Hematopoietic multipotent progenitor cell treated with erythropoietin and hydrocortisone succinate and interleukin-3 and kit ligand, for 4 days (in vitro differentiated cells): Measurements from ENCODE around the gene FYB2.
"Not testable (repeated sequence)": the region's sequence is repeated elsewhere in the genome, so short reads cannot be mapped to it uniquely, and the experiment has no call there.

Experiments used
- DNase-seq: peaks from one replicate; pipeline ENCODE4 v3.0.0-alpha.2; 2015

FYB2 gene

DNA sequence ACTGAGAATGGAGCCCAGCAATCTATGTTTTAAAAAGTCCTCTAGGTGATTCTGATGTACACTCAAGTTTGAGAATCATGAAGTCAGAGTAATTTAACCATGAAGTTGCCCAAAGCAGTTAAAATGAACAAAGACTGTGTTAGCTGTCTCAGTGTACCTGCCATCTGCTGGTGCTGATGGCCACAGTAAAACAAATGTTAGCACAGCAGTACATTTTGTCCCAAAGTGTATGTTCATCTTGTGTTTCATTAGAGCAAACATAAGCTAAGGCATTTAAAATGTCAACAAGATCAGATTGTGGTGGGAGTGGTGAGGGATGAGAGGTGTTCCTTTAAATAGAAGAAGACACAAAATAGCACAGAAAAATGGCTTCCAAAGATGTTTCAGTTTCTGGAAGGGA lies 31.1 kb downstream of the FYB2 start:
- DNase-seq: no peak

DNA sequence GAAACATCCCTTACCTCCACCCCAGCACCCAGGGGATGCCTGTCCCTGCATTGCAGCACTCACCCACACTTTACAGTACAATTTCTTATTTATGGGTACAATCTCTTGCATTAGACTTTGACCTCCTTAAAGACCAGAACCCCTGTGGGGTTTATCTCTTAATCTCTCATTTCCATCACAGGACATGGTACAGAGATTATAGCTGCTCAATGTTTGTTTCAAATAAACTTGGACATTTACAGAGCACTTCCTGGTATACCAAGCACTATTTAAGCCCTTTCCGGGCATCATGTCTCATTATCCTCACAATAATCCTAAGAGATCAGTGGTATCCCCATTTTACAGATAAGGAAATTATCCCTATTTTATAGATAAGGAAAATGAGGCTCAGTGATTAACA lies 31.9 kb downstream of the FYB2 start:
- no peak for DNase-seq

DNA sequence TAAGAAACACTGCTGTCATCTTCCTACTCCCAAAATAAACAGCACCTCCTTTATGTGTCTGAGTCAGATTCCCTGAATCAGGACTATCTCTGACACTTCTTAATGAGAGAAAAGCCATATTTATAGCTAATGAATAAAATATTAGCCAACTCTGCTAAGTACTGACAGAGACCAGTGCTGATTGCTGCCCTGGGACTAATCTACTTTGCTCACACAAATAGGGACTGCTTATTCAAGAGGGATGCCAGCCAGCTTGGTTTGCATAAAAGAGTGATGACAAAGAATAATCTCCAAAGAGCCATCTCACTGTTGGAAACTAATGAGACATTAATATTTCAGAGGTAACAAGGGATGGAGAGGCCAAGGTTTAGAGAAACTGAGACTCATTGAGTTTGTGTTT lies 36.4 kb downstream of the FYB2 start:
- DNase-seq: no peak

DNA sequence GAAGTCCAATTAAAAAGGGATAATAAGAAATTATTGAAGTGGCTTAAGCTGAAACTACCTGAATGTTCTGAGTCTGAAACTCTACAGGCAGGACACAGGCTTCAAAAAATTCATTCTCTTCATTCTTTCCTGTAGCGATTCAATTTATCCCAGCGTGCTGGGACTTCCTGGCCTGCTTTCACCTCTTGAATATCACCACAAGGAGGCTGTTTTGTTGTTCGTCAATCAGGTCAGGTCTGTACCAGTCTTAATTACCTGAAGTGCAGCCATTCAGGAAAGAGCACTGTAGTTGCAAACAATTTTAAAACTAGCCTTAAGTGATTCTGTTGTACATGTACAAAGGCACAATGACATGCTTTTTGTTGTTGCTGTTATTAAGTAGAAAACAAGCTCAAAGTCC lies 38.4 kb downstream of the FYB2 start:
- DNase-seq: no peak

DNA sequence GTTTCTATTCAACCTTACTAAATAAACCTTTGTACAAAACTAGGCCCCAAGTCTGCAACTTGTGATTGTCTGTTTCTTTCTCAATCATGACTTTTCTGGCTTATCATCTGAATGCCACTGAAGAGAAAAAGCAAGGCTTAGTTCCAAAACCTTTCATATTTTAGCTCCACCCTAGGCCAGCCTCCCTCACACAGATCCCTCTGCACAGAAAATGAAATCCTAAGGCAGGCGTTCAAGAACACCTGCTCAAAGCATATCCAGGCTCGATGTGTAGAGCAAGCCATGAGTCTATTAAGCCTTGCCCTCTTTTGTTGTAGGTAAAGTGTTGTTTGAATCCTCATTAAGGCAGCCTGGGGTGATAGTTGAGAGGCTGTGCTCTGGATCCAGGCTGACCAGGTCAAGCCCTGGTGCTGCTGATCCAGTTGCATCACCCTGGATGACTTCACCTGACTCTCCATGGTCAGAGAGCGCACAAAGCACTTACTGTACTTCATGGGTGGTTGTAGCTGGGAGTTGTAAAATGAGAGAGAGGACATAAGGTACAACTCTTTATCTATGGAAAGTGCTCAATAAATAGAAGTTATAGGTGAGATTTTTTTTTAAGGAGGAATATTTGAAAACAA lies 39.0 kb downstream of the FYB2 start:
- DNase-seq: no peak

DNA sequence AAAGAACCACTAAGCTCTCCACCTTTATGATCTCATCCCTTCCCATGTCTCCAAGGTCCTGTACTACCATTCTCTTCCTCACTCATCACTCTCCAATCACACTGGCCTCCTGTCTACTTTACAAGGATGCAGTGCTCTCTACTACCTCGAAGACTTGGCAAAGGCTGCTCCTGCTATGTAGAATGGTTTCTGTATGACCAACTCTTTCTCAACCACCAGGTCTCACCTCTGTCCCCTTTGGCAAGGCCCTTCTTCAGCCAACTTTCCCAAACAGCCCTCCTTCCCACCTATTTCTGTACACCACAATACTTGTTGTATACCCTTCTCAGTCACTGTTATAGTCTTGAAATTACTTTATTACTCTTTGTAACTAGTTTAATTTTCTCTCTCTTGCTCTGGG lies 41.2 kb downstream of the FYB2 start:
- no peak for DNase-seq

DNA sequence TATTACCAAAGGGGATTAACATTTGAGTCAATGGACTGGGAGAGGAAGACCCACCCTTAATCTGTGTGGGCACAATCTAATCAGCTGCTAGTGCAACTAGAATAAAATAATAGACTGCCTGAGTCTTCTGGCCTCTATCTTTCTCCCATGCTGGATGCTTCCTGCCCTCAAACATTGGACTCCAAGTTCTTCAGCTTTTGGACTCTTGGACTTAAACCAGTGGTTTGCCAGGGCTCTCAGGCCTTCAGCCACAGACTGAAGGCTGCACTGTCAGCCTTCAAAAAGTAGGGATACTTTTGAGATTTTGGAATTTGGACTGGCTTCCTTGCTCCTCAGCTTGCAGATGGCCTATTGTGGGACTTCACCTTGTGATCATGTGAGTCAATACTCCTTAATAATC lies 44.5 kb downstream of the FYB2 start:
- DNase-seq: not testable (repeated sequence)

DNA sequence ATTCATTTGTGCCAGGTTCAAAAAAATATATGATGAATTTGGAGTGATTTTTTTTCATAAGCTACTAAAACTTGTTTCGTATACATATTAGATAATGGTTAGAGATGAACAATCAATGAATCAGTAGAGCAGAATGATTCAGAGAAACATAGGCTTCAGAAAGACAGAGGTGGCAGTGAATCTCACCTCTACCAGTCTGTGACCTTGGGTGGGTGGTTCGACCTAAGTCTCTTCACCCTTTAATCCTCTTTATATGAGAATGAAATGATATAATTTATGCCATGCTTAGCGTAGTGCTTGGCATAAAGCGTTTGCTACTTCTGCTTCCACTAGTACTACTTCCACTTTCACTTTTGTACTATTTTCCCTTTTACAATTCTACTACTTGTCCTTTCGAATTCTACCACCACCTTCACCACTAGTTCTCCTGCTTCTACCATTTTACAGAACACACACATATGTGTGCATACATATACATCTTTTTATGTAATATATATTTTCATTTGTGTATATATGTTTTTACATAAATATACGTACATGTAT lies 45.1 kb downstream of the FYB2 start:
- peak; percentile 32 for DNase-seq

DNA sequence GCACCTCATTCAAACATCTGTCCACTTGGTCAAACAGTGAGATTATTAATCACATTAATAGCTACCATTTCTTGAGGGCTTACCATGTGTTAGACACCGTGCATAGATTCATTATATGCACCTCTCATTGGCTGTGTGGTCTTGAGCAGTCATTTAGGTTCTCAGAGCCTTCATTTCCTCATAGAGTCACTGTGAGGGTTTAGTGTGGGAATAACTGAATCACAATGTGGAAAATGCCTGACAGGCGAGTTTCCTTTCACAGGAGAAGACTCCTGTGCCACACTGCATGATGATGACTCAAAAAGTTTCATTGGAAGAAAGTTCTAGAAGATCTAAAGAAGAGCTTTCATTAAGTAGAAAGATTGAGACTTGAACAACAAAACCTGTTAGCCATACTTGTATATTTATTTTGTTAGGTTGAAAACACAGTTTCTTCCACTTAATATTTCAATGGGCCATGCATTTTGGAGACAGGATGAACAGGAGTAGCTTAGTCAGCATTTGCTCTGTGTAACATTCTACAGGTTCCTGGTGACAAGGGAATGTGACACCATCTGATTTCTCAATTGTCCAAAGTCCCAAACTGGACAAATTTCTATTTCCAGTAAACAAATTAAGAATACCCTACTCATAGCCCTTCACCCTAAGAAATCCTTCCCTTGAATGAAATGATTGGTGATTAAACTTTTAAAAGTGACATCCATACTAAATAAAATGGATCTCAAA lies 45.7 kb downstream of the FYB2 start:
- DNase-seq: no peak

DNA sequence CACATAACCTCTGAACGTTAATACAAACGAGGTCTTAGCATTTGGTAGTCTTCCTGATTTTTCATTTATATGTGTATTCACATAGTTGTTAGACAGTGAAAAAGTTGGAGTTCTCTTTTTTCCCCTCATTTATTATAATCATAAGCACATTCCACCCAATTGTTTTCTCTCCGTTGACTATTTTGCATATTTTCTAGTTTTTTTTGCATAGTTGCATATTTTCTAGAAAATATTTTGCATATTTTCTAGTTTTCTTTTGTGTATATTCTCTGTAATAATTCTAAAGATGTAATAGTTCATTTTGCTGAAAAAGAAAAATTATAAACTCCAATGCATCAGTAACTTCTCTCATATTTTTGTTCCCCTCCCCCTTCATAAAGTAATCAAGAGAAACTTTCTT lies 47.5 kb downstream of the FYB2 start:
- no peak for DNase-seq

DNA sequence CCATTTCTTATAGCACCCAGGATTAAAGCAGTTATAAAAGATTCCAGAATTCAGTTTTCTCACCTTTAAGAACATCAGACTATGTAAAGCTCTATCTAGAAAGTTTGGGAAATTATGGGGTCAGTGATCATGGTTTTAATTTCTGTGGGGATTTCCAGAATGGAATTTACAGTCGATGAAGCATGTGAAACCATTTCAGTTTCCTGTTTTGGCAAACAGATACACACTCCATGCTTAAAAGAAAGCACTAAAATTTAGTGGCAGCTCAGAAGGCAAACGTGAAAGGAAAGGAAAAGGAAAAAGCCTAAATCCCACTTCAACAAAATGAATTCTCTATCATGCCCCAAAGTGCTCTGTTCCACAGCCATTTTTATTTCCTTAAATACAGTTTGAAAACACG lies 60.4 kb downstream of the FYB2 start:
- DNase-seq: no peak

DNA sequence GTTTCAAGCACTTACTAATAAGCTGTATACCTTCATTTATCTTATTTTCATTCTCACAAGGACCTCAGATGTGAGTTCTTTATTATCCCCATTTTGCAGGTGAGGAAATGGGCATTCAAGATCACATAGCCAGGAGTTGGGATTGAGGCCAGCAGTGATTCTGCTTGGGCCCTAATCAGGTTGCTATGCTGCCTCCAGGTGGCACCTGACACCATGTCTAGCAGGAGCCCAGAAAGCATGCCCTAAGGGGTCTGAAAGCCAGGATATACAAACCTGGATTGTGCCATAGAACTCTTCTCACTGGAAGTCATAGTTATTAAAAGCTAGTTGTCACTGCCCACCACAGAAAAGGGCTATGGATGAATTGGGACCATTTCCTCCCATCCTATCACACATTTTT lies 61.1 kb downstream of the FYB2 start:
- DNase-seq: peak; percentile 4

DNA sequence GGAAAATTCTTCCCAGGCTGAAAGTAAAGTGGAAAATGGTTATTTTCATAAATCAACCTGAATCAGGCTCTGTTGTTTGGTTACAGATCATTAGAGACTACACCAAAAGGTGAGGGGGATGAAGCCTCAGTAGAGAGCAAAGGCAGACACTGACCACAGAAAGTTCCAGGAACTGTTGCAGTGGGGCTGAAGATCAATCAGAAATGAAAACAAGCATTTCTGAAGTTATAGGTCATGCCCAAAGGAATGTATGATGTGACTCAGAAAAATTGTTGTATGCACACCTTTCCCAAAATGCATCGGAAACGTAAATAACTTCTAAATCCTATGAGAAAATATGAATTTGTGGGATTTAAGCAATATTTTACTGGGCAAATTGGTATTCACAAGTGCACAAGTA lies 63.3 kb downstream of the FYB2 start:
- no peak for DNase-seq

DNA sequence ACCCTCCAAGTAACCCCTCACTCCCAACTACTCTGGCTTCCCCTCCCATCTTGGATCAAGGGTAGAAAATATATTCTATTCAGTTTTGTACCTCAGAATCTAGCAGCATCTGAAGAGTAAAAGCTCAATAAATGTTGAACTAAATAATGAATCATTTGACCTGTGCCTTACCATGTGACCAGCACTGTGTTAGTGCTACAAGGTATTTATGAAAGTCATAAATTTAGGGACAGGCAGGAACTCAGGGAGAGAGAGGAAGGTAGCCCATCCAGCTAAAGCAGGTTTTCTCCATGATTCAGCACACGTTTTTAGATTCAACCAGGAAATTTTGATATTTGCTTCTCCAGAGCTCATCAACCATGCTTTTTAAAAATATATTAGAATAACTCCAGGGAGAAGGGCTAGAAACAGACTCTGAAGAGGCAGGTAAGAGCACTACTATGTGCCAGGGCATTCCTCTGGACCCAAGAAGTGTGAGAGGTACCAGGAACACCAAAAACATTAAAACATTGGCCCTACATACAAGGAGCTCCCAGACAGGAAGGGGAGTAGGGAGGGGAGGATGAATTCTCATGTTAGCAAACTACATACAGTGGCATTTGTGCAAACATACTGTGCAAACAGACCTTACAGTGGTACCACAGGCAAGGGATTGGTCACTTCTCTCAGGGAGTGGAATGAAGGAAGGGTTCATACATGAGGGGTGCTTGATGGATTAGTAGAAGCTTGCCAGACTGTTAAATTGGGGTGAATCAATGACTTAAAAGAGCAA lies 64.3 kb downstream of the FYB2 start:
- DNase-seq: no peak

DNA sequence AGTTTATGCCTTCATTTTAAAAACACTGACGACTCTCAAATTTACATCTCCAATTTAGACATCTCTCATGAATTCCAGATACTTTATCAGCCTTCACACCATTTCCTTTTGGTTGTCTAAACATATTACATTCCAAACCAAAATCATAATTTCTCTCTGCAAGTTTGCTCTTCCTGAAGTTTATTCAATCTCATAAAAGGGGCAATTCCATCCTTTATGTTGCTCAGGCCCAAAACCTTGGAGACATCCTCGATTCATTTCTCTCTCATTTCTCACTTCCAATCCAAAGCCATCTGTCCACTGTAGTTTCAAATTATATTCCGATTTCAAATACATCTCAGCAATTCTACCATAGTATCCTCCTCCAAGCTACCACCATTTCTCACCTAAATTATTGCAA lies 74.0 kb downstream of the FYB2 start:
- DNase-seq: no peak

DNA sequence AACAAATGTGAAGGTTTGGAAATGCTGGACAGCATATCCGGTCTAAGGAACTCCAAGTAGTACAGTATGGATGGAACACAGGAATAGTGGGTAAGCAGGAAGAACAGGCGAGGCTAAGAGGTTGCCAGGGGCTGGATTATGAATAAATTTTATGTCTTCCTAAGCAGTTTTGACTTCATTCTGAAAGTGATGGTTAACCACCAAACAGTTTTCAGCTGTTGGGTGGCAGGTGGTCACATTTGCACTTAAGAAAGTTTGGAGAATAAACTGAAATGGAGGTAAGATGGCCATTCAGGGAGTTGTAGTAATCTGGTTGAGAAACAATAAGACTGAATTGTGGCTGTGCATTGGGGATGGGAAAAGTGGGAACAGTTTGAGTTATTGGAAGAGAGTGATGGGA lies 90.2 kb downstream of the FYB2 start:
- no peak for DNase-seq

DNA sequence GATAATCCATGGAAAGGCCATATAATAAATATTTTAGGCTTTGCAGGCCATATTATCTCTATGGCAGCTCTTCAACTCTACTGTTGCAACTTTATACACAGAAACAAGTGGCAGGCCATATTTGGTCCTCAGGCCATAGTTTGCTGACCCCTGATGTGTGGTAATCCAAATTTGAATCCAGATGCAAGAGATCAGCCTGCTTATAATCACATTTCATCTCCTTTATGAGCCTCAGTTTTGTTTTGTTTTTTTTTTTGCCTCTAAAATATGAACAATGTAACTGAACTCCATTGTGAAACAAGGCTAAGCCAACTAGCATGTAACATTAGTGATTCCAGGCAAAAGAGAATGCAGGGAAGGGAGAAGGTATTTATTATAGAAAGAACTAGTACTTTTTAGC lies 92.5 kb downstream of the FYB2 start:
- no peak for DNase-seq

DNA sequence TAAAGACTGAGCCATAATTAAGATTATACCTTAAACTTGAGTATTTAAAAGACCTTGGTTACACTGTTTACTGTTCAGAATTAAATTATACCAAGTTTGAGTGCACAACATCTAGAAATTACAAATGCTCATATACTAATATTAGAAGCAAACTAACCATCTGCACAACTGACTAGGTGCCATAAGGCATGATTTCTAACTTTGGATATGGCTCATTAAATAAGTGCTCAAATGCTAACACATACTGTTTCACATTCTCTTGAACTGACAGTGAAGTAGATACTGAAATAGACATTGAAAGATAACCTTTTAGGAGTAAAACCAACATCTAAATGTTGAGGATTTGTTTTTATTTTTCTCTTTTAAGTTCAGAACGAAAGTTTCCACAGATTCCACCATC lies 100.0 kb downstream of the FYB2 start:
- no peak for DNase-seq

DNA sequence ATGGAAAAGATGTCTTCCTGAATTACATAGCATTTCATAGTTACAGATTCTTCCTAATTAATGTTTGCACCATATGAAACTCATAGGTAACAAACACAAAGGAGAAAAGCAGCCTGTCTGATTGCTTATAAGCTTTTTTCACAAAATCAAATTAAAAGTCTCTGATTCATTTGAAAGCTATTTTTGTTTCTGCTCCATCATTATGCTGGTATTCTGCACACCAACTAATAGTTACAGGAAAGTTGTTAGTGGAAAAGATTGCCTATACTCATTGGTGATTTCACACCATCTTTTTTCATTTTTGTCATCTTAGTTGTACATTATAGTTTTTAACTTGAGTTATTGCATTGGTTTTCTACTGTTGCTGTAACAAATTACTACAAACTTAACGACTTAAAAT lies 104.0 kb downstream of the FYB2 start:
- no peak for DNase-seq

DNA sequence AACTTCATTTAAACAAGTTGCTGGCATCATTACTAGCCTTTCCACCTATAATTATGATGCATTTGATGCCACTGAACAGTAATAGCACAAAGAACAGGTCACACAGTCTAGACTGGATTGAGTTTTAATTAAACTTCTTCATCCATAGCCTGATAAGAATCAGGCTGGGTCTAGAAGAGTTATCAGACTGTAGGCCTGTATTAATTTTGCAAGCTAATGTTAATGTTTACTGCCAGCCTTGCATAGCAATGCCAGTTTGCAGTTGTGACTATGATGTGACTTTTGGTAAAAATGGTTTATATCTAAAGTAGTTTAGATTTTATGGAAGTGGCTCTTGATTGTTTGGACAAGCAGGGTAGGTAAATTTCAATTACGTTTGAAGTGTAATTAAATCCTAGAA lies 106.1 kb downstream of the FYB2 start:
- no peak for DNase-seq

DNA sequence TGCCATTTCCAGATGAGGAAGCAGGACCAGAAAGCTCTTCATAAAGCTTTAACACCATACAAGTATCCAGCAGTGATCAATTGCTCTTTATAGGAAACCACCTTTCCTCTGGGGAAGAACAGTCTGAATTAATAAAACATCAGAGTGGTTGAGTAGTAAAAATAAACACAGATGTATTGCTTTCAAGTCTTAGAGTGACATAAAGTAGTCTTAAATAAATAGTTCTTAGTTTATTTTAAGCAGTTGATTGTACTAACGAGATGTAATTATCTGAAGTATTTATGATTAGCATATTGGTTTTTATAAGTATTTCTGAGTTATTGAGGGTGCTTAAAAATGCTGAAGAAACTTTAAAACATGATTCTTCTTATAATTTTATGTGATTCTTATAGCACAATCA lies 107.1 kb downstream of the FYB2 start:
- DNase-seq: no peak

DNA sequence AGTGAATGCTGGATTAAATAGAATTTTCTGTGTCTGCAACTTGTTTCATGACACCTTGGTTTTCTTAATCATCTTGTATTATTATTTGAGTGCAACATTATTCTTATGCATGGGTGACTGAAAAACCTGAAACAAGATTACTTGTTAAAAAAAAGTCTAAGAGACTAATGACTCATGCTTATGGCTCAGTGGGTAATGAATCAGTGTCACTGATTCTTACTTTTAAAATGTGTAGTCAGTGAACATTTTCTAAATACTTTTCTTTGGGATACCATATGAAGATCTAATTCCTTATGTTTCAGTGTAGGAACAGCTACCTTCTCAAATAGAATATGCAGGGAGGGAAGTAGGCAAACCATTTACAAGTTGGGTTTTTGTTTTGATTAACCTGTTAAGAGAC lies 108.6 kb downstream of the FYB2 start:
- no peak for DNase-seq

DNA sequence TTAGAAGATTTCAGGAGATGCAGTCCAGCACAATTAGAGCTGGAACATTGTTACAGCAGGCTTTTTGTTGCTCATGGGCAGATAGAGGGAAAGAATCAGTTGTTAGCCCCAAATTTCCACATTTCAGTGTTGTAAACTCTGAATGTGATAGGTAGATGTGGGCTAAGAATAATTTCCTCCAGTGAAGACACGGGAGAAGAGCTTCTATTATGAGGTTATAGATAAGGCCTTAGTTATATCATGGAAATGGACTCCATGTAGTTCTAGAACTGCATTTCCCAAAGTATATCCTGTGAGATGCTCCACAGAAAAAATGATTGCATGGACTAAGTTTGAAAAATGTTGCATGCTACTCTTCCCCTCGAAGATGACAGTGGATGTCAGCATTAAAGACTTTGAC lies 109.2 kb downstream of the FYB2 start:
- no peak for DNase-seq

DNA sequence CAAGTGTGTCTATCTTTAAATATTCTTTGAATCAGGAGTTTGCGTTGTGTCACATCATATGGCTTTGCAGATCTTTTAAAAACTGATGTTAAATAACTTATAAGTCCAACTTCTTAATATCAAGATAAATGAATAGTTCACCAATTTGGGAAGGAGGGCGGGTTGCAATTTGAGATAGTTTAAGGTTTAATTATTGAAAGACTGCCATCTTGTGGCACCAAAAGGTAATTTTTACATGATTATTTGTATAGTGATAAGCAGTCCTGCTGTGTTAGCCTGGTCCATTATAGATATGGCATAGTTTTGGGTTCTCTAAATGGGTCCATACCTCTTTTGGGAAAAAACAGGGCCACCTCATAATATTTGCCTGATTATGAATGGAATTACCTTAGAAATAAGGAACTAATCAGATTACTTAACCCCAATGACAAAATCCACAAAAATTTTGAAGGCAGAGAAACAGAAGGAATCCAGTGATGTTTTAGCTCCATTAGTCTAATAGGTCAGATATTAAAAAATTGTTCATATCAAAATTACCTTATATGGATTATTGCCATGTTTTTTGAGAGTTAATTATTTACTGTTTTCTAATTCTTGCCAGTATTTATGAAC lies 109.8 kb downstream of the FYB2 start:
- peak; percentile 79 for DNase-seq
